GM18873 (cell line): Measurements from ENCODE around the gene MBD6.
"Not testable (repeated sequence)": the region's sequence is repeated elsewhere in the genome, so short reads cannot be mapped to it uniquely, and the experiment has no call there.

Source experiments
- ATAC-seq: cut with Tn5 transposase; IDR thresholded peaks from one replicate; pipeline ENCODE4 v1.9.1; 2021; ENCODE audit warnings: mild to moderate bottlenecking, moderate library complexity, moderate number of reproducible peaks; ENCODE audit not compliant: unreplicated experiment, low FRiP score

MBD6 gene

DNA sequence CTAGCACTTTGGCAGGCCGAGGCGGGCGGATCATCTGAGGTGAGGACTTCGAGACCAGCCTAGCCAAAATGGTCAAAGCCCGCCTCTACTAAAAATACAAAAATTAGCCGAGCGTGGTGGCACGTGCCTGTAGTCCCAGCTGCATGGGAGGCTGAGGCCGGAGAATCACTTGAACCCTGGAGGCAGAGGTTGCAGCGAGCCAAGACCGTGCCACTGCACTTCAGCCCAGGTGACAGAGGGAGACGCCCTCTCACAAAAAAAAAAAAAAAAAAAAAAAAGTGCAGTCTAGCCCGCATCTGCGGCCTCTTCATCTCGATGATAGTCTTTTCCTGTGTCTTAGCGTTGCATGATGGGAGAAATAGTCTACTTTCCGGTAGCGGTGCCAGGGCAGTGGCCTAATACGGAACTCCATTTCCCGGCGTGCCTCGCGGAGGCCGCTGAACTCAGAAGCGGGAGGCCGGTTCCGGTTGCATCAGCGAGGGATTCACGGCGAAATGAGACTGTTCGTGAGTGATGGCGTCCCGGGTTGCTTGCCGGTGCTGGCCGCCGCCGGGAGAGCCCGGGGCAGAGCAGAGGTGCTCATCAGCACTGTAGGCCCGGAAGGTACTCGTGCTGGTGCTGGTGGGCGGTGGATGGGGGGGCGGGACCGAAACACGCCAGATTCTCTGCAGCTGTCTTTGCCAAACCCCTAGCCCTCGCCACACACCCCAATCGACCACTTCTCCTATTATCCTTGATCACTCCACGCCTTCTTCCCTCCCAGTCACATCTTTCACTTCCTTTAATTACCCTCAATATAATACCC, 34.8 kb upstream of the MBD6 start, which contains the start of gene MARS1:
Gene MARS1, plus strand, starts transcription at position 472 of the 805 bp plus-strand sequence. Its CDS starts 23 bp downstream, at position 495.
- peak; percentile 96 for ATAC-seq

DNA sequence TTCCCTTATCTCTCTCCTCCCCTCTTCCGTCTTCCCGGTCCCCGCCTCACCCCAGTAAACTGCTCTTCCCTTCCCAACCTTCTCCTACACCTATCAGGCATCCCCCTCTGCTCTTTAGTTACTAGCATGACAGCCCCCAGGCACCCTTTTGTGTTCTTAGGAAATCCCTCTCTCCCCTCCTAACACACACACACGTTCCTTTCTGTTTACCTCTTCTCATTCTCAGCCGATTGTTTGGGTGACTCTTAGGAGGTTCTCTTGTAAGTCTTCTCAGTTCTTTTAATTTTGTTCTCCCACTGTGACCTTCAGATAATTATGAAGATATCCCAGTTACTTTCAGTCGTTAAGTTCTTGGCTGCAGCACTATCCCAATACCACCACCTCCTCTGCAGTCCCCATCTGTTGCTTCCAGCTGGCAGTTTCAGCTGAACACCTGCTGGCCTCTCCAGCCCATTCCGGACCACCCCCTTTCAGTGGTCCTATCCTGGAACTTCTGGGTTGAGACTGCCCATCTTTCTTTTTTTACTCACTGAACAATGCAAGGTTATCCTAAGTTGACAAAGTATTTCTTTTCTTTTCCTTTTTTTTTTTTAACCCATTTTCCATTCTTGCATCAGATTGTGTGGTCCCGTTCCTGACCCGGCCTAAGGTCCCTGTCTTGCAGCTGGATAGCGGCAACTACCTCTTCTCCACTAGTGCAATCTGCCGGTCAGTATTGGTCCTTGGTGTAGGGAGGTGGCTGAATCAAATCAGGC, 34.0 kb upstream of the MBD6 start:
- no peak for ATAC-seq

DNA sequence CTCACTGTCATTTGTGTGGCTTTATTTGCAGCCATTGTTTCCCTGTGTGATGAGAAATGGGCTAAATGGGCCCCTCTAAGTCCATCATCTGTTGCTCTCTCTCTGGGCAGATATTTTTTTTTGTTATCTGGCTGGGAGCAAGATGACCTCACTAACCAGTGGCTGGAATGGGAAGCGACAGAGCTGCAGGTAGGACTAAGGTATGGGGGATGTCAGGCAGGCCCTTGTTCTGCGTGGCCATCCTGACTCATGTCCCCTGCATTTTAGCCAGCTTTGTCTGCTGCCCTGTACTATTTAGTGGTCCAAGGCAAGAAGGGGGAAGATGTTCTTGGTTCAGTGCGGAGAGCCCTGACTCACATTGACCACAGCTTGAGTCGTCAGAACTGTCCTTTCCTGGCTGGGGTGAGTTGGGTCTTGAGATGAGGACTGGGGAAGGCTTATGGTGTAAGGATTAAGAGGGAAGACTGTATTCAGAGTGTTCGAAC, 33.4 kb upstream of the MBD6 start:
- no peak for ATAC-seq

DNA sequence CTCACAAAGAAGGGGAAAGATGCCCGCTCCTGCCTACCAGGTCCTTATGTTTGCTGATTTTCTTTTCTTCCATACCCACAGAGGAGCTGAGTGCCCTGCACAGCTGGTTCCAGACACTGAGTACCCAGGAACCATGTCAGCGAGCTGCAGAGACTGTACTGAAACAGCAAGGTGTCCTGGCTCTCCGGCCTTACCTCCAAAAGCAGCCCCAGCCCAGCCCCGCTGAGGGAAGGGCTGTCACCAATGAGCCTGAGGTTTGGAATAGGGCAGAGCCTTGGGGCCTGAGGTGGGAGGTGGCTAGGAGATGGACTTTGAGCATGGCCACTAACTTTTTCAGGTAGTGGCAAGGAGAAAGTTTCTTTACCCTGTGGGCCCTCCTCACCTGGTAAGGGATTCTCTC, 32.5 kb upstream of the MBD6 start:
- ATAC-seq = no peak

DNA sequence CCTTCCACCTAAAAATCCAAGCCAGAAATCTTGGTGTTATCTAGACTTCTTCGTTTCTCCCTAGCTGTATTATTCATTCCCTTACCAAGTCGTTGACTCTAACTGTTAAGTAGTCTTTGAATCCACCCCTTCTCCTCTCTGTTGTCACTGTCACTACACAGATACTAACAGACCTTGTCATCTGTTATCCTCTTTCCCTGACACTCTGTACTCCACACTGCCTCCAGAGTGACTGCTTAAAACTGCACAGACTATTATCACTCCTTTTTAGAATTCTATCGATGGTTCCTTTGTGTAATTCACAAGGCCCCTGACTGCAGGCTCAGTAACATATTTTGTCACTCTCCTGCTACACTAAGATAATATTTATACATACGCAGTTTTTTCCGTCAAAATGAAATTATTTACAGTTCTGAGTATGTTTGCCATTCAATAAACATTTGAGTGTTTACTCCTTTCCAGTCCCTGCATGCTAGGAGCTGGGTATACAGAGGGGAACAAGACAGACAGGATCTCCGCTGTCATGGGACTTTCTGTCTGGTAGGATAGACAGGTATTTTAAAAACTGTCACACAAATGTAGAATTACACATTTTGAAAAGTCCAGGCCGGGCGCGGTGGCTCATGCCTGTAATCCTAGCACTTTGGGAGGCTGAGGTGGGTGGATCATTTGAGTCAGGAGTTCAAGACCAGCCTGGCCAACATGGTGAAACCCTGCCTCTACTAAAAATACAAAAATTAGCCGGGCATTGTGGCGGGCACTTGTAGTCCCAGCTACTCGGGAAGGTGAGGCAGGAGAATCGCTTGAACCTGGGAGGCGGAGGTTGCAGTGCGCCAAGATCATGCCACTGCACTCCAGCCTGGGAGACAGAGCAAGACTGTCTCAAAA, 31.0 kb upstream of the MBD6 start:
- no peak for ATAC-seq

DNA sequence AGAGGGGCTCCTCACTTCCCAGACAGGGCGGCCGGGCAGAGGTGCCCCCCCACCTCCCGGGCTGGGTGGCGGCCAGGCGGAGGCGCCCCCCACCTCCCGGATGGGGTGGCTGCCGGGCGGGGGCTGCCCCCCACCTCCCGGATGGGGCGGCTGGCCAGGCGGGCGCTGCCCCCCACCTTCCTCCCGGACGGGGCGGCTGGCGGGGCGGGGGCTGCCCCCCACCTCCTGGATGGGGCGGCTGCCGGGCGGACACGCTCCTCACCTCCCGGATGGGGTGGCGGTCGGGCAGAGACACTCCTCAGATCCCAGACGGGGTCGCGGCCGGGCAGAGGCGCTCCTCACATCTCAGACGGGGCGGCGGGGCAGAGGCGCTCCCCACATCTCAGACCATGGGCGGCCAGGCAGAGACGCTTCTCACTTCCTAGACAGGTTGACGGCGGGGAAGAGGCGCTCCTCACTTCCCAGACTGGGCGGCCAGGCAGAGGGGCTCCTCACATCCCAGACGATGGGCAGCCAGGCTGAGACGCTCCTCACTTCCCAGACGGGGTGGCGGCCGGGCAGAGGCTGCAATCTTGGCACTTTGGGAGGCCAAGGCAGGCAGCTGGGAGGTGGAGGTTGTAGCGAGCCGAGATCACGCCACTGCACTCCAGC, 27.4 kb upstream of the MBD6 start:
- not testable (repeated sequence) for ATAC-seq

DNA sequence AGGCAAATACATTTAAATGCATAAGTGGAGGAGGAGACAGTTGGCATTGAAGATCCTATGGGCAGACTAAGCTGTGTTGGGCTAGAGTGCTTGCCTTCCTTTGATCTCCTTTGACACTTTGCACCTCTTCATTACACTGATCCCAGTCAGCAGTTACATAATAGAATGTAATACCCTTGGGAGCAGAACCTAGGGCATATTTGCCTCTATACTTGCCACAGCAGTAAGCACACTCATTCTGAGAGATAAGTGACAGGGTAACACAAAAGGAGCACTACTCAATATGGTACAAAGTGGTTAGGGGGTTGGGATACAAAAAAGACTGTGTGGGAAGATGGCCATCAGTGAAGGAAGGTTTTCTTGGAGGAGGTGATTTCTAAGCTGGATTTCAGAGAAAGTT, 25.8 kb upstream of the MBD6 start:
- ATAC-seq = no peak

DNA sequence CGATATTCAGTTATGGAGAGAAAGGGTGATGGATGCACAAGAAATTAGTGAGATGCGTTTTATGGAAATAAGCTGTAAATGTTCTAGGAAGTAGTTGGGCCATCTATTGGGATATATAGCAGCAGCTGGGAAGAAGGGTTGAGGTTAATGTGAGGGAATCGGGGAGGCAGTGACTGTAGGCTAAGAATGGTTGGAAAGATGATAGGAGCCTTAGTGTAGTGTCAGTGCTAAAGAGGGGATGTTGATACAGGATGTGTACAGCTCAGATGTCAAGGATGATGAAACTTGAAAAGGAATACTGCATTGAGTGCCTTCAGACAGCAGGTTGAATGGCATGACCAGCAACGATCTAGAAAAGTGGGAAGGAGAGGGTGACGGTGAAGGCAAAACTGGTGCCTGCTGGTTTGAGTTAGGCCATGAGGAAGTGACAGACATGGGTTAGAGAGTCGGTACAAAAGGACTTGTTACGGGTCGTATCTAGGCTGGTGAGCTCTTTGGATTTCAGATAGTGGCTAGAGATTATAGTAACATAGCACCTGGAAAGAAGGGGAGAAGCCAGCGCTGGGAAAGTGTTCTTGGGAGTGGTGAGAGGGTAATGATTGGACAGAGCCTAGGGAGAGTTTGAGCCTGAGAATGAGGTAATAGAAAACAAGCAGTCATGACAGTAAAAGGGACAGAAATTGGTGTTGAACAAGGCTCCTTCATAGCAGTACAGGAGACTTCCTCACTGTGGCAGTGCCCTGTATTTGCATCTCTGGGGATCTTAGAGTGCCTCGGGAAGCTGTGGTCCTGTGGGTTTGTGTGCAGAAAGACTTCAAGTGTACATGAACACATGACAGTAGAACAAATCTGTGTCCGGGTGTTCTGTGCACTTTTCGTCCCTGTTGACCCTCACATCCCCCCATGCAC, 25.1 kb upstream of the MBD6 start:
- ATAC-seq = no peak

DNA sequence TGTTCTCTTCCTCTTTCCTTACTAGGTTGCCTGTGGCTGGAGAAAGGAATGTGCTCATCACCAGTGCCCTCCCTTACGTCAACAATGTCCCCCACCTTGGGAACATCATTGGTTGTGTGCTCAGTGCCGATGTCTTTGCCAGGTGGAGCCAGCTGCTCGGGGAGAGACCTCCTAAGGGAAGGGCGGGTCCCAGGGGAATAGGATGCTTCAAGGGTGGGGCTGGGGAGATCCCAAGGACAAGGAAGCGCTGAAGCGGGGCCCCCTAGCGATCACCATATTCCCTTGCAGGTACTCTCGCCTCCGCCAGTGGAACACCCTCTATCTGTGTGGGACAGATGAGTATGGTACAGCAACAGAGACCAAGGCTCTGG, 24.5 kb upstream of the MBD6 start:
- ATAC-seq = no peak

DNA sequence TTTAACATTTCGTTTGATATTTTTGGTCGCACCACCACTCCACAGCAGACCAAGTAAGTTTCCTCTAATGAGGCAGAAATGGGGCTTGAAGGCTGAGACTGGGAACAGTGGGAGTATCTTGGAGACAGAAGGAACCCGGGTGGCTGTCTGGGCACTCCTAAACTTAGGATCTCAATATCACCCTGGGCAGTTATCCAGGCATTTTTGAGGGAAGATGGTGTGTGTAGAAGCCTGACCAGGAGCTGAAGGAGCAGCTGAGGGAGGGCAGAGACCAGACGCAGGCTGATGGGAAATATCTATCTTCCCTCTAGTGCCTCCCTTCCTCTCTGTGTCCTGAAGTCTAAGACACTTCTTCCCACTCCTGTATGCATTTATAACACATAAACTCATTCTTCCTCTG, 24.1 kb upstream of the MBD6 start:
- no peak for ATAC-seq

DNA sequence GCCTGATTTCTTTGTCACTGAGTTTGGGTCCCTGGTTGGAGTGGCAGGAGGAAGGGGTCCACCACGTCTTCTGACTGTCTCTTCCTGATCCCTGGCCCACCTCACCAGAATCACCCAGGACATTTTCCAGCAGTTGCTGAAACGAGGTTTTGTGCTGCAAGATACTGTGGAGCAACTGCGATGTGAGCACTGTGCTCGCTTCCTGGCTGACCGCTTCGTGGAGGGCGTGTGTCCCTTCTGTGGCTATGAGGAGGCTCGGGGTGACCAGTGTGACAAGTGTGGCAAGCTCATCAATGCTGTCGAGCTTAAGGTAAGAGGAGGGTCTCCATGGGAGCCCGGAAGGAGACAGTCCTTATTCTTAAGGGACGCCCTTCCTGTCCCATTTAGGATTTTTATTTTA, 22.4 kb upstream of the MBD6 start:
- ATAC-seq = no peak

DNA sequence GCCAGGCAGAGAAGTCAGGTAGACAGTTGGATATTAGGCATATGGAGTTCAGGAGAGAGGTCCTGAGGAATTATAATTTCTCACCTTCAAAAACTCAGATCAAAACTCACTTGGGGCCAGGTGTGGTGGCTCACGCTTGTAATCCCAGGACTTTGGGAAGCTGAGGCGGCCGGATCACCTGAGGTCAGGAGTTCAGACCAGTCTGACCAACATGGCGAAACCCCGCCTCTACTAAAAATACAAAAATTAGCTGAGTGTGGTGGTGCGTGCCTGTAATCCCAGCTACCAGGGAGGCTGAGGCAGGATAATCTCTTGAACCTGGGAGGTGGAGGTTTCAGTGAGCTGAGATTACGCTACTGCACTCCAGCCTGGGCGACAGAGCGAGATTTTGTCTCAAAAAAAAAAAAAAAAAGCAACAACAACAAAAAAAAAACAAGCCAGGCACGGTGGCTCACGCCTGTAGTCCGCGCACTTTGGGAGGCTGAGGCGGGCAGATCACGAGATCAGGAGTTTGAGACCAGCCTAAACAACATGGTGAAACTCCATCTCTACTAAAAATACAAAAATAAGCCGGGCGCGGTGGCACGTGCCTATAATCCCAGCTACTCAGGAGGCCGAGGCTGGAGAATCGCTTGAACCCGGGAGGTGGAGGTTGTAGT, 20.2 kb upstream of the MBD6 start:
- not testable (repeated sequence) for ATAC-seq

DNA sequence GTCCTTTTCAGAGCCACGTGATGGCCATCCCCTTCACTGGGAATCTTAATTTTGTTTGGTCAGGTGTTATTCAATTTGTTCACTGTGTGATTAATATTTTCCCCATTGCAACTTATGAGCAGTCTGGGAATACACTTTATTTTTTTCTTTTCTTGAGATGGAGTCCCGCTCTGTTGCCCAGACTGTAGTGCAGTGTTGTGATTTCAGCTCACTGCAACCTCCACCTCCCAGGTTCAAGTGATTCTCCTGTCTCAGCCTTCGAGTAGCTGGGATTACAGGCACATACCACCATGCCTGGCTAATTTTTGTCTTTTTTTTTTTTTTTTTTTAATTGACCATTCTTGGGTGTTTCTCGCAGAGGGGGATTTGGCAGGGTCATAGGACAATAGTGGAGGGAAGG, 16.1 kb upstream of the MBD6 start:
- ATAC-seq = not testable (repeated sequence)

DNA sequence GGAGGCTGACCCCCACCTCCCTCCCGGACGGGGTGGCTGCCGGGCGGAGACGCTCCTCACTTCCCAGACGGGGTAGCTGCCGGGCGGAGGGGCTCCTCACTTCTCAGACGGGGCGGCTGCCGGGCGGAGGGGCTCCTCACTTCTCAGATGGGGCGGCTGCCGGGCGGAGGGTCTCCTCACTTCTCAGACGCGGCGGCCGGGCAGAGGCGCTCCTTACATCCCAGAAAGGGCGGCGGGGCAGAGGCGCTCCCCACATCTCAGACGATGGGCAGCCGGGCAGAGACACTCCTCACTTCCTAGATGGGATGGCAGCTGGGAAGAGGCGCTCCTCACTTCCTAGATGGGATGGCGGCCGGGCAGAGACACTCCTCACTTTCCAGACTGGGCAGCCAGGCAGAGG, 14.8 kb upstream of the MBD6 start:
- not testable (repeated sequence) for ATAC-seq

DNA sequence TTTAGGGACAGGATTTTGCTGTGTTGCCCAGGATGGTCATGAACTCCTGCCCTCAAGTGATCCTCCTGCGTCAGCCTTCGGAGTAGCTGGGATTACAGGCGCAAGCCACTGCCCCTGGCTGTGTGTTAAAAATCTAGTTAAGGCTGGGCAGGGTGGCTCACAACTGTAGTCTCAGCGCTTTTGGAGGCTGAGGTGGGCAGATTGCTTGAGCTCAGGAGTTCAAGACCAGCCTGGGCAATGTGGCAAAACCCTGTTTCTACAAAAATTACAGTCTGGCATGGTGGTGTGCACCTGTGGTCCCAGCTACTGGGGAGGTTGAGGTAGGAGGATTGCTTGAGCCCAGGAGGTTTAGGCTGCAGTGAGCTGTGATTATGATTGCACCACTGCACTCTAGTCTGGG, 11.5 kb upstream of the MBD6 start:
- ATAC-seq = no peak

DNA sequence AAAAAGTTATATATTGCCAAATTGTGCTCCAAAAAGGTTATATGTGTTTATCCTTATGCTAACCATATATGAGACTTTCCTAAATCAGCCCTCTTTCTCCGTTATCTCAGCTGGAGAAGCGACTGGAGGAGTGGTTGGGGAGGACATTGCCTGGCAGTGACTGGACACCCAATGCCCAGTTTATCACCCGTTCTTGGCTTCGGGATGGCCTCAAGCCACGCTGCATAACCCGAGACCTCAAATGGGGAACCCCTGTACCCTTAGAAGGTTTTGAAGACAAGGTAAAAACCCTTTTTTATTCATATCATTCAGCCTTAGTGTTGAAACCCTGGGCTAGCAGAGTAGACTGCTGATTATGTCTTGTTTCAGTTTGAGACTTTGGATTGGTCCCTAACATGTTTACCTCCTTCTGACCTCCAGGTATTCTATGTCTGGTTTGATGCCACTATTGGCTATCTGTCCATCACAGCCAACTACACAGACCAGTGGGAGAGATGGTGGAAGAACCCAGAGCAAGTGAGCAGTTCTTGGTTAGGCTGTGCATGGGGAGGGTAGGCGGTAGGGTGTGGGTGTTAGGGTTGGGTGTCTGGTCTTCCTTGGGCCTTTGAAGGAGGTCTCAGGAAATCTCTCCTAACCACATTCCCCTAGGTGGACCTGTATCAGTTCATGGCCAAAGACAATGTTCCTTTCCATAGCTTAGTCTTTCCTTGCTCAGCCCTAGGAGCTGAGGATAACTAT, 10.9 kb upstream of the MBD6 start:
- no peak for ATAC-seq

DNA sequence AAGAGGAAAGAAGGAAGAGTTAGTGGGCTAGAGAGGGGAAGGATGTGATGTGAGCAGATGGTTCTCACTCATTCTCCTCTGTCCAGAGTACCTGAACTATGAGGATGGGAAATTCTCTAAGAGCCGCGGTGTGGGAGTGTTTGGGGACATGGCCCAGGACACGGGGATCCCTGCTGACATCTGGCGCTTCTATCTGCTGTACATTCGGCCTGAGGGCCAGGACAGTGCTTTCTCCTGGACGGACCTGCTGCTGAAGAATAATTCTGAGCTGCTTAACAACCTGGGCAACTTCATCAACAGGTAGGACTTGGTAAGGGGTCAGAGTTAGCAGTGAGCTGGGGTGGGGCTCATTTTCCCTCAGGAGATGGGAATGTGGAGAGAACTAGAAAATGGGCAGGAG, 10.0 kb upstream of the MBD6 start:
- ATAC-seq = no peak

DNA sequence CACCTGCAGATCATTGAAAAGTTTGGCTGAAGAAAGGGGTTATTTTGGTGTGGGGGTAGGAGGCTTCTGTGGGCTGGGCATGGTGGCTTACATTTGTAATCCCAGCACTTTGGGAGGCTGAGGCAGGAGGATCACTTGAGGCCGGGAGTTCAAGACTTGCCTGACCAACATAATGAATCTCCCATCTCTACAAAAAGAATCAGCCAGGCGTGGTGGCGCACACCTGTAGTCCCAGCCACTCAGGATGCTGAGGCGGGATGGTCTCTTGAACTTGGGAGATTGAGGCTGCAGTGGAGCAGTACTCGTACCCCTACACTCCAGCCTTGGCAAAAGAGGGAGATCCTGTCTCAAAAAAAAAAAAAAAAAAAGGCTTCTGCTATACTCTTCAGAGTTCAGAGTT, 9.4 kb upstream of the MBD6 start:
- ATAC-seq = no peak
